HG02970 (cell line): Measurements from ENCODE around the gene RCAN3.
"Not testable (repeated sequence)": the region's sequence is repeated elsewhere in the genome, so short reads cannot be mapped to it uniquely, and the experiment has no call there.

Experiments
- ATAC-seq: cut with Tn5 transposase; IDR thresholded peaks from one replicate; pipeline ENCODE4 v1.9.1; 2021; ENCODE audit warnings: mild to moderate bottlenecking, moderate library complexity, moderate number of reproducible peaks; ENCODE audit not compliant: unreplicated experiment, low FRiP score

The RCAN3 gene

GRCh38 chr1:24484199-24484598, 18.4 kb upstream of the RCAN3 start:
- ATAC-seq: no peak

DNA sequence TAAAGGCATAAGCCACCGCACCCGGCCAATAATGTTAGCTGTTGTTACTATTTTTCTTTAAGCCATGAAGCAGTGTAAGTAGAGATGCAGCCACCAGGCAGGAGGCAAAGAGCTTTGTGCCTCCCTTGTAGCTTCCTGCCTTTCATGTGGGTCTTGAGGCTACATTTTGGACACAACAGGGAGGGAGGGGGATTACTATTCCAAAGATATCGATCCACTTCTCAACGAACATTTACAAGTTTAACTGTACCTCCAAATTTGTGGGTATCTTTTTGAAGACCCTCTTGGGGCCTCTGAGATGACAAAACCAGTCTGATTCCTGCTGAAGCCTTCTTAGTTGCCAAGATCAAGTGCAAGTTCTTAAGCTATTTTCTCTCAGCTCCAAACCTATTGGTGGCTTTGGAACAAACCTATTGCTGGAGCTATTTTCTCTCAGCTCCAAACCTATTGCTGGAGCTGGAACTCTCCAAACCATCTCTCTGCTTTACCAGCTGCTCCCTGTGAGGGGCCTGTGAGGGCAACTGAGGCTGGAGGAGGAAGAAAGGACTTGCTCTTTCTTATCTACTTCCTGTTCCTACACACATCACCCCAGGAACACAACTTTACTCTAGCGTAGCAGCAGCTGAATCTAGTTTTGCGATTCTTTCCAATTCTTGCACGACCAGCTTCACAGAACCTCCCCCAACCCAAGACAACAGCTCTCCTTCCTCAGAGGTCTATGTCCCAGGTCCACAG, 16.1 kb upstream of the RCAN3 start:
- no peak for ATAC-seq

DNA sequence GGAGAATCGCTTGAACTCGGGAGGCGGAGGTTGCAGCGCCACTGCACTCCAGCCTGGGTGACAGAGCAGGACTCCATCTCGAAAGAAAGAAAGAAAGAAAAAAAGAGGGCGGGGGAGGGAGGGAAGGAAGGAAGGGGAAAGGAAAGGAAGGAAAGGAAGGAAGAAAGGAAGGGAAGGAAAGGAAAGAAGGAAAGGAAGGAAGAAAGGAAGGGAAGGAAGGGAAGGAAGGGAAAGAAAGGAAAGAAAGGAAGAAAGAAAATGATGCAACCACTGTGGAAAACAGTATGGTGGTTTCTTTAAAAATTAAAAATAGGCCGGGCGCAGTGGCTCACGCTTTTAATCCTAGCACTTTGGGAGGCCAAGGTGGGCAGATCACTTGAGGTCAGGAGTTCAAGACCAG, 15.2 kb upstream of the RCAN3 start:
- no peak for ATAC-seq

- not testable (repeated sequence) for ATAC-seq
These were observed 14.5 kb upstream of the RCAN3 start for GRCh38 chr1:24488159-24488558.

DNA sequence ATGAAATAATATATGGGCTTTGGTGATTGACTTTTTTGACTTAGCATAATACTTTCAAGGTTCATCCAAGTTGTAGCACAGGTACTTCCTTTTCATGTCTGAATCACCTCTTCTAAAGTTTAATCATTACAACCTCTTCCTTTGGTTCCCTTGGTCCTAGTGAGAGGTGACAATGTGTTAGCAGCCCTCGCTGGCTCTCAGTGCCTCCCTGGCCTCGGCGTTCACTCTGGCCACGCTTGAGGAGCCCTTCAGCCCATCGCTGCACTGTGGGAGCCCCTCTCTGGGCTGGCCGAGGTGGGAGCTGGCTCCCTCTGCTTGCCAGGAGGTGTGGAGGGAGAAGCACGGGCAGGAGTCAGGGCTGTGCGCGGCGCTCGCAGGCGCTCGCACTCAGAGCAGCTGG, 13.0 kb upstream of the RCAN3 start:
- ATAC-seq: no peak

DNA sequence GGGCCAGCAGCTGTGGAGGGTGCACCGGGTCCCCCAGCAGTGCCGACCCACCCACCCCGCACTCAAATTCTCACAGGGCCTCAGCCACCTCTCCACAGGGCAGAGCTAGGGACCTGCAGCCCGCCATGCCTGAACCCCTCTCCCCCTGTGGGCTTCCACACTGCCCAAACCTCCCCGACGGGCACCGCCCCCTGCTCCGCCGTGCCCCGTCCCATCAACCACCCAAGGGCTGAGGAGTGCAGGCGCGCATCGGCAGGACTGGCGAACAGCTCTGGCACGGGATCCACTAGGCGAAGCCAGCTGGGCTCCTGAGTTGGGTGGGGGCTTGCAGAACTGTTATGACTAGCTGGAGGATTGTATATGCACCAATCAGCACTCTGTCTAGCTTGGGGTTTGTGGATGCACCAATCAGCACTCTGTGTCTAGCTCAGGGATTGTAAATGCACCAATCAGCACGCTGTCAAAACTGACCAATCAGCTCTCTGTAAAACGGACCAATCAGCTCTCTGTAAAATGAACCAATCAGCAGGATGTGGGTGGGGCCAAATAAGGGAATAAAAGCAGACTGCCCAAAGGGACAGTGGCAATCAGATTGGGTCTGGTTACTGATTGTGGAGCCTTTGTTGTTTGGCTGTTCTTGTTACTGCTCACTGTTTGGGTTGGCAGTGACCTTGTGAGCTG, 12.4 kb upstream of the RCAN3 start:
- ATAC-seq: no peak

DNA sequence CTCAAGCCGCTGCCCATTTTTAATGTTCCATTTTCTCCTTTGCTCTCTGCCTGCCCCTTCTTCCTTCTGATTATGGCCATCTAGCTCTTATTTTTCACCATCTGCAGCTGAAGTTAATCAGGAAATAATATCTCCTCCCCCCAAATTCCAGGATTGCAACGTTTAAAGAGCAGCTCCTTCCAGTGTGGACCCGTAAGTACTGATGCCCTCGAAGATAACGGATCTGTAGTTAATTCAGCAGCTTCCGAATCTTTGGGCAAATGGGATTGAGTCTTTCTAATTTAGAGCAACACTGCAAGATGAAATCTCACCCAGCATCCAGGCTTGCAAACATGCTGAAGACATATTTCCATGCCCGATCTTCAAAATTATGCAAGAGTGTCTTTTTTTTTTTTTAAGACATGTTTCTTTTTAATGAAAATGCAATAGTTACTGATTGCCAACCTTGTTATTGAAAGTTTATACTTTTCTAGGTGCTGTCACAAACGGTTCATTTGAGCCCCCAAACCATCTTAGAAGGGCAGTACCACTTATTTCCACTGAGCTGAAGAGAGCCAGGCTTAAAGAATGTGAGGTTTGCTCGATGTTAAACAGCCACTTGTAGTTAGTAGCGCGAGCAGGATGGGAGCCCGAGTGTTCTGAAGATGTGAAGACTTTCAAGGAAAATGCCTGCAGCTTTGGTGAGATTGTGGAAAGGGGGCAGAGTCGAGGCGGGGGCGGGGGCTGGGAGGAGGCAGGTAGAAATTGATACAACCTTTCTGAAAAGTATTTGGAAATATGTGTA, 10.9 kb upstream of the RCAN3 start:
- no peak for ATAC-seq

DNA sequence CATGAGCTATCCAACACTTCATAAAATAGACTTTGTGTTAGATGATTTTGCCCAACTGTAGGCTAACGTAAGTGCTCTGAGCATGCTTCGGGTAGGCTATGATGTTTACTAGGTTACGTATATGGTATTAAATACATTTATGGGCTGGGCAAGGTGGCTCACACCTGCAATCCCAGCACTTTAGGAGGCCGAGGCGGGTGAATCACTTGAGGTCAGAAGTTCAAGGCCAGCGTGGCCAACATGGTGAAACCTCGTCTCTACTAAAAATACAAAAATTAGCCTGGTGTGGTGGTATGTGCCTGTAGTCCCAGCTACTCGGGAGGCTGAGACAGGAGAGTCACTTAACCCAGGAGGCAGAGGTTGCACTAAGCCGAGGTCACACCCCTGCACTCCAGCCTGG, 9.7 kb upstream of the RCAN3 start:
- ATAC-seq: not testable (repeated sequence)

GRCh38 chr1:24493785-24494184, 8.9 kb upstream of the RCAN3 start:
- ATAC-seq: no peak

- ATAC-seq: no peak
These were observed 4.0 kb upstream of the RCAN3 start for GRCh38 chr1:24498589-24498988.

GRCh38 chr1:24500448-24501048, 2.1 kb upstream of the RCAN3 start:
- no peak for ATAC-seq

DNA sequence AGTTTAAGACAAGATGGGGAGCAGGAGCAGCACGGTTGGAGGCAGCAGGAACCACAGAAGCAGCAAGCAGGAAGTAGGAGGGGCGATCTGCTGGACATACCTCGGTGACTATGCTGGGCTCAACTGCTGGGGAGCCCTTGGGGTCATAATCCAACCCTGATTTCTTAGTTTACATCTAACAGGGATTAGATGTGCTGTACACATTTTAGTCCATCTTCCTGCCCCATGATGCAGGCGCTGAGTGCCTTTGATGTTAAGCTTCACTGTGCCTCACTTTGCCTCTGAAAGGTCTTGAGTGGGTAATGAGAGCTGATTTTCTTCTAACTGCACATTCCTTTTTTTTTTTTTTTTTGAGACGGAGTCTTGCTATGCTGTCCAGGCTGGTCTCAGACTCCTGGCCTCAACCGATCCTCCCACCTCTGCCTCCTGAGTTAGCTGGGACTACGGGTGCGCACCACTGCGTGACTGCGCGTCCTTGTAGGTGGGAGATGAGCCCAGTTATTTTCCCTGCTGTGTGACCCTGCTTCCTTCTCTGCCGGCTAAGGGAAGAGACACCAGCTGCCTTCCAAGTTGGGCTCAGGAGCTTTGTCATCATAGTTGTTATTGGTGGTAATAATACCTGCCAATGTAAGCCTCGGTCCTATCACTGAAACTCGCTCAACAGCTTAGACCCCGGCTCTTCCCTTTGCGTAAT, 1.1 kb upstream of the RCAN3 start:
- ATAC-seq: no peak

DNA sequence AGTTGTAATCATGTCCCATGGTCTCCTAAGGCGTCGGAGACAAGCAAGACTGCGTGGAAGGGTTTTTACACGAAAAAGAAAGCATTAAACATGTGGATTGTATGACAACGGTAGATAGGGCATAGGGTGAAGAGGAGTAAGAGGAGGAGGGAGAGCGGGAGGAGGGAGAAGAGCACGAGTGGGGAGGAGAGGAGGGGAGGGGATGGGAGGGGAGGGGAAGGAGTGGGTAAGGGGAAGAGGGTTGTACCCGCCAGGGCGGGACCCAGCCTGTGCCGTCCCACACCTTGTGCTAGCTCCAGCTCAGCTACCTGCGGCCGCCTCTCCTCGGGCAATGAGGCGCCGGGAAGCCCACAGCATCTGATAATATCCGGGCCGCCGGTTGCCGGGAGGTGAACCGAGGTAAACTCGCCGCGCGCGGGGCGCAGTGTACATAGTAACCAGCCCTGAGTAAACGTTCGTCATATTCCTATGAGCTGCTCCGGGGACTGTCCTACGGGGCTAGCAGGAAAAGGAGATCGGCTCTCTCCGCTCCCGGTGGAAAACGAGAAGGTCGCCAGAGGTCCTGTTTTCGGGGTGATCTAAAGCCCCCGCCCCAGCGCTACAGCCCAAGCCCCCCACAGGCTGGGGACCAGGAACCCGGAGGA, 449 bp upstream of the RCAN3 start:
- ATAC-seq: no peak

DNA sequence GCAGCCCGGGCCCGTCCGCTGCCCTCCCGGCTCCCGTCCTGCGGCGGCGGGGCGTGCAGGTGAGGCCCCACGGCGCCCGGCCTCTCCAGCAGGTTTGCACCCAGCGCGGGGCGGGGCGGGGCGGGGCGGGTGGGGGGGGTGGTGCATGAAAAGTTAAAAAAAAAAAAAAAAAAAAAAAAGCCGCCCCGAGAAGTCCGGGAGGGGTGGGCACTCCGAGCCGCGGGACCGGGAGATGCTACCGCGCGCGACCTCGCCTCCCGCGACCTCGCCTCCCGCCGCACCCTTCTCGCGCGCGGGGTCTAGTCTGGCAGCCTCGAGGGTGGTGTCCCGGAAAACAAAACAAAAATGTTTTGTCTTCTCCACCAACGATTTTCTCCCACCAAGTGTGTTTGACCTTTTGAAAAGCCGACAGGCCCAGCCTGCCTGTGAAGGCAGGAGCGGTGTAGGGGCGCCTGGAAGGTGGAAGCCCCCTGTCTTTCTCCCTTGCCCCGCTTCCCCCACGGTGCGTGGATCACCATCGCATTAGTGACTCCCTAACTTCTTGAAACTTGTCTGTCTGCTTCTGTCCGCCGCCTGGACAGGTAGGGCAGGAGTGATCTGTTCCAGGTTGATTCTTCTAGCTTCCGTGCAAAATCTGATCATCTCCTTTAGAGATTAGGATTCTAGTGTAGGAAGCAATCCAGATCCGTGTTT, 569 bp downstream of the RCAN3 start:
- no peak for ATAC-seq

- ATAC-seq: no peak
These were observed 1.4 kb downstream of the RCAN3 start for GRCh38 chr1:24503870-24504523.

GRCh38 chr1:24504560-24504959, 1.9 kb downstream of the RCAN3 start:
- ATAC-seq: no peak

DNA sequence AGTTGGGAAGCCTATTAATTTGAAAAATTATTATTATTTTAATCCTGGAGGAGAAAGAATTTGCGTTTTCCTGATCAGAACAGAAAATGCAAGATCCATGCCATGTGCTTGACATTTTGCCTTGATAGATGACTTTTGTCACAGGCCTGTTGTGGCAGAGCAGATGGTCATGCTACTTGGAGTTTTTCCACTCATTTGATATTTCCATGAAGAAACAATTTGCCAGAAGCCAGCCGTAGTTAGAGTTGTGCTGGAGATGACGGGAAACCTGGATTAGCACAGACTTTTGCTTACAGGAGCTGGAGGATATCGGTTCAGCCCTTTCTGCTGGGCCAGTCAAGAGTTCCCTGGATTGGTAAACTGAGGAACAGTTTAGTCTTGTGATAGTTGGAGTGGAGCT, 3.2 kb downstream of the RCAN3 start:
- no peak for ATAC-seq

DNA sequence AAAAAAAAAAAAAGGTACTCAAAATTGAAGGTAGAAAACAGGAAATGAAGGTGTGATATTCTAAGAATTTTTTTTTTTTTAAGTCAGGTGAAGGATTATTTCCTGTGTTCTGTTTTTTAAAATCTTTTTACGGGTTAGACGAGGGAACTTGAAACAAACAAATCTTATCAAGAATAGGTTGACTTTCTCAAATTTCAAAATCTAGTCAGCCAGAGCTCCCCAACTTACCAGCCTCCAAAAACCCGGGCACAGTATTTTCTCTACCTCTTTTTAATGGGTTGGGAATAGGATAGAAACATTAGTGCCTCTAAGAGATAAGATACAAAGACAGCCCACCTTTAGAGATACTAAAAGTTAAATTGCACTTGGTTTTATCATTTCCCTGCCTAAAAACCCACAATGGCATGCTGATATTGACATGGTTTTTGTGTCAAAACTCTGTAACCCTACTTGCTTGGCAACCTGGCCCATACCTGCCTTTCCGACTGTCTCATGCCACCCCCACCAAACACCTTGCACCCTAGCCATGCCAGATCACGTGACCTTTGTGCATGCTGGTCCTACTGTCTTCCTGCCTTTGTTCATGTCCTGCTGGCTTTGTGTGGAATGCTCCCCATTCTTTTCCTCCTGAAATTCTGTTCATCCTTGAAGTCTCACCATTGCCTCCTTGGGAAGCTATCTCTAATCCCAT, 4.2 kb downstream of the RCAN3 start:
- no peak for ATAC-seq
